Stimulated activated CD4-positive, alpha-beta T cell treated with anti-CD3 and anti-CD28 coated beads, Interleukin-12 subunit alpha, Interleukin-12 subunit beta, amount 100 ng/mL, for 48 hours (primary cell): ENCODE results near the gene ZXDC.

Experiments
- DNase-seq, 3 donors: peaks; one replicate each; pipeline ENCODE4 v3.0.0-alpha.2; 2020; ENCODE audit warnings: low read depth in 2 of 3, low spot score in 1 of 3

The ZXDC gene

GRCh38 chr3:126512026-126512425 is 36.3 kb upstream of the ZXDC start:
- DNase-seq = no peak

GRCh38 chr3:126511291-126511690 is 35.6 kb upstream of the ZXDC start:
- no peak for DNase-seq

GRCh38 chr3:126510308-126510910 is 34.7 kb upstream of the ZXDC start:
- no peak for DNase-seq

- DNase-seq = no peak
Measured at GRCh38 chr3:126509597-126510307, 34.1 kb upstream of the ZXDC start.

- no peak for DNase-seq
Measured at GRCh38 chr3:126508564-126508964, 32.9 kb upstream of the ZXDC start.

GRCh38 chr3:126507886-126508285 is 32.2 kb upstream of the ZXDC start:
- DNase-seq = no peak

GRCh38 chr3:126503701-126504100 is 28.0 kb upstream of the ZXDC start:
- no peak for DNase-seq

- no peak for DNase-seq
Measured at GRCh38 chr3:126502656-126503055, 27.0 kb upstream of the ZXDC start.

GRCh38 chr3:126501736-126502135 is 26.0 kb upstream of the ZXDC start:
- no peak for DNase-seq

- DNase-seq = no peak
Measured at GRCh38 chr3:126501054-126501453, 25.4 kb upstream of the ZXDC start.

- no peak for DNase-seq
Measured at GRCh38 chr3:126500016-126500415, 24.3 kb upstream of the ZXDC start.

GRCh38 chr3:126499401-126499800 is 23.7 kb upstream of the ZXDC start:
- DNase-seq = no peak

- no peak for DNase-seq
Measured at GRCh38 chr3:126498929-126499328, 23.2 kb upstream of the ZXDC start.

- no peak for DNase-seq
Measured at GRCh38 chr3:126498461-126498860, 22.8 kb upstream of the ZXDC start.

- no peak for DNase-seq
Measured at GRCh38 chr3:126497956-126498355, 22.3 kb upstream of the ZXDC start.

- DNase-seq = no peak
Measured at GRCh38 chr3:126496894-126497850, 21.5 kb upstream of the ZXDC start.

GRCh38 chr3:126495786-126496185 is 20.1 kb upstream of the ZXDC start:
- no peak for DNase-seq

GRCh38 chr3:126494970-126495230 is 19.2 kb upstream of the ZXDC start:
- DNase-seq = no peak

- no peak for DNase-seq
Measured at GRCh38 chr3:126494204-126494969, 18.7 kb upstream of the ZXDC start.

- no peak for DNase-seq
Measured at GRCh38 chr3:126493739-126494138, 18.0 kb upstream of the ZXDC start.

GRCh38 chr3:126493051-126493450 is 17.4 kb upstream of the ZXDC start:
- DNase-seq = no peak
